ENCODE results near the gene P2RY13. TPM values are rescaled to one million over a fixed set of nuclear protein-coding genes. Genes with fewer than 3 reads are reported as not detected.
A peak's percentile ranks its signal among the peaks of the same experiment; 100 is the strongest.

P2RY13 gene
- total and polyA plus RNA-seq, 2 of the 4 experiments (the other 2 are of a cell fraction): not detected

DNA sequence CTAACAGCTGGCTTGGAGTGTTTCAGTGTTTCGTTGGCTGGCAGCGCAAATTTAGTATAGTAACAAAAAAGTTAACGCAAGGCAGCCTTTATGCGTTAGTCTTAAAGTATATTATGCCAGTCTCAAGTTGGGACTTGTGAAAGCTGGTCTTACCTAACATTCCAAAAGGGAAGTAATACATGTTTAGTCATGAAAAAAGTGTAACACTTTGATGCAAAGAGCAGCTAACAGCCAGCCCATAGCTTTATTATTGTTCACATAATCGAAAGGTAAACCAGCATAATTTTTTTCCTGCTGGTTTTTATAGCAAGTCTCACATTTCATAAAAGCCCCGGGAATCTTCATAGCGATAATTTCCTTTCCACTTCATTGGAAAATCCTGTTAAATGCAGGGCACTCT is 10.4 kb downstream of the P2RY13 start:
- Histone ChIP-seq H3K23ac (ENCODE audit: low read depth, low read length) (no peak overlapping the region), H3K4me3 (ENCODE audit: insufficient read depth, low read depth, low read length) (no peak overlapping the region), H4K91ac (ENCODE audit: insufficient read depth, low read depth, low read length) (peak overlapping the region; percentile 66; the same call in 1 of the 2 replicates), H3K36me3 (ENCODE audit: control insufficient read depth, insufficient read depth, low read length) (no peaks in the 10 kb centered on the region), H3K14ac (replicated peaks; ENCODE audit: low read depth, low read length) (peak overlapping the region; percentile 59), H3K79me1 (ENCODE audit: low read depth in 1 of 2, low read length in 2 of 2) (no peaks in the 10 kb centered on the region), H2BK120ac (ENCODE audit: low read depth, low read length) (0 out of 2 replicates have a peak overlapping the region, but pooled peaks have one; percentile 18), H3K4ac (ENCODE audit: low read depth, low read length) (peak overlapping the region; percentile 55), H3K9ac (ENCODE audit: low read depth, low read length) (no peak overlapping the region), H2BK15ac (ENCODE audit: low read depth, low read length) (peak overlapping the region; percentile 79; the same call in 1 of the 3 replicates), H4K20me1 (ENCODE audit: insufficient read depth, low read length) (no peaks in the 10 kb centered on the region), H3K9me3 (ENCODE audit: control insufficient read depth, insufficient read depth, low read length) (peaks cover 5% of the 10 kb centered on the region), H3K27me3 (ENCODE audit: control insufficient read depth, insufficient read depth, low read length) (no peaks in the 10 kb centered on the region), H2BK5ac (ENCODE audit: low read depth, low read length, poor library complexity, severe bottlenecking) (peak overlapping the region; percentile 77), H3K4me1 (ENCODE audit: control insufficient read depth, insufficient read depth, low read length) (peaks cover 14% of the 10 kb centered on the region), H3K56ac (ENCODE audit: extremely low read depth, insufficient read depth, low read length) (no peak overlapping the region; the same call in 1 of the 2 replicates), H3K9me1 (ENCODE audit: insufficient read depth, low read length) (peaks cover 6% of the 10 kb centered on the region; the same call in 1 of the 2 replicates), H3K4me2 (ENCODE audit: low read depth, low read length) (no peak overlapping the region), H2AK9ac (replicated peaks; ENCODE audit: low read depth, low read length, poor library complexity) (no peak overlapping the region), H2BK20ac (ENCODE audit: low read depth, low read length) (peak overlapping the region; percentile 26; the same call in 1 of the 2 replicates), H4K5ac (ENCODE audit: low read depth, low read length) (peak overlapping the region; percentile 95), H2AK5ac (ENCODE audit: low read depth, low read length) (peak overlapping the region; percentile 60), H2AFZ (replicated peaks; ENCODE audit: low read length, poor library complexity) (no peak overlapping the region), H4K8ac (ENCODE audit: low read depth in 2 of 2, low read length in 2 of 2) (peak overlapping the region in 1 of 2 experiments; percentile 31; a peak in 1 of 4 replicates), H3K18ac (ENCODE audit: low read depth, low read length) (peak overlapping the region; percentile 50), H3K27ac (ENCODE audit: insufficient read depth, low read length) (peak overlapping the region; percentile 75; the same call in 1 of the 2 replicates)
- intact Hi-C loops (cut with micrococcal nuclease) (no loop called here), dilution Hi-C loops (cut with HindIII; ENCODE audit: low sequenced_read_pairs, unreplicated experiment) (no loop called here), in situ Hi-C loops (cut with MboI; ENCODE audit: low sequenced_read_pairs) (no loop called here)
- BruUV-seq (replicated peaks): no TSS peak
- CTCF ChIA-PET: interaction anchor here (0.6 to 1.1 kb wide), 3 partner anchors 9 to 21 kb away, joined by 3 to 4 read pairs (median 4); no protein-coding TSS in a partner anchor
- TF ChIP-seq, protein P1, sequence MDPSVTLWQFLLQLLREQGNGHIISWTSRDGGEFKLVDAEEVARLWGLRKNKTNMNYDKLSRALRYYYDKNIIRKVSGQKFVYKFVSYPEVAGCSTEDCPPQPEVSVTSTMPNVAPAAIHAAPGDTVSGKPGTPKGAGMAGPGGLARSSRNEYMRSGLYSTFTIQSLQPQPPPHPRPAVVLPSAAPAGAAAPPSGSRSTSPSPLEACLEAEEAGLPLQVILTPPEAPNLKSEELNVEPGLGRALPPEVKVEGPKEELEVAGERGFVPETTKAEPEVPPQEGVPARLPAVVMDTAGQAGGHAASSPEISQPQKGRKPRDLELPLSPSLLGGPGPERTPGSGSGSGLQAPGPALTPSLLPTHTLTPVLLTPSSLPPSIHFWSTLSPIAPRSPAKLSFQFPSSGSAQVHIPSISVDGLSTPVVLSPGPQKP (IDR thresholded peaks at IDR 0.05; ENCODE audit: borderline replicate concordance, low read depth, low read length): no peak
- TF ChIP-seq, protein P2, sequence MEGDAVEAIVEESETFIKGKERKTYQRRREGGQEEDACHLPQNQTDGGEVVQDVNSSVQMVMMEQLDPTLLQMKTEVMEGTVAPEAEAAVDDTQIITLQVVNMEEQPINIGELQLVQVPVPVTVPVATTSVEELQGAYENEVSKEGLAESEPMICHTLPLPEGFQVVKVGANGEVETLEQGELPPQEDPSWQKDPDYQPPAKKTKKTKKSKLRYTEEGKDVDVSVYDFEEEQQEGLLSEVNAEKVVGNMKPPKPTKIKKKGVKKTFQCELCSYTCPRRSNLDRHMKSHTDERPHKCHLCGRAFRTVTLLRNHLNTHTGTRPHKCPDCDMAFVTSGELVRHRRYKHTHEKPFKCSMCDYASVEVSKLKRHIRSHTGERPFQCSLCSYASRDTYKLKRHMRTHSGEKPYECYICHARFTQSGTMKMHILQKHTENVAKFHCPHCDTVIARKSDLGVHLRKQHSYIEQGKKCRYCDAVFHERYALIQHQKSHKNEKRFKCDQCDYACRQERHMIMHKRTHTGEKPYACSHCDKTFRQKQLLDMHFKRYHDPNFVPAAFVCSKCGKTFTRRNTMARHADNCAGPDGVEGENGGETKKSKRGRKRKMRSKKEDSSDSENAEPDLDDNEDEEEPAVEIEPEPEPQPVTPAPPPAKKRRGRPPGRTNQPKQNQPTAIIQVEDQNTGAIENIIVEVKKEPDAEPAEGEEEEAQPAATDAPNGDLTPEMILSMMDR (conservative IDR thresholded peaks at IDR 0.05; ENCODE audit: low read depth, low read length): no peak
- TF ChIP-seq SMC3 (IDR thresholded peaks at IDR 0.05; ENCODE audit: low read depth, low read length) (no peak), CHD1 (IDR thresholded peaks at IDR 0.05; ENCODE audit: low read depth, low read length) (no peak), FOS (IDR thresholded peaks at IDR 0.05; ENCODE audit: low read depth, low read length) (no peak), RFX5 (IDR thresholded peaks at IDR 0.05; ENCODE audit: low read depth, low read length) (no peak), CEBPB (IDR thresholded peaks at IDR 0.05; ENCODE audit: low read depth, low read length) (no peak), MAFK (IDR thresholded peaks at IDR 0.05; ENCODE audit: low read depth, low read length) (no peak), RCOR1 (IDR thresholded peaks at IDR 0.05; ENCODE audit: insufficient replicate concordance, low read length) (no peak), BHLHE40 (IDR thresholded peaks at IDR 0.05; ENCODE audit: low read depth, low read length) (no peak)
- TF ChIP-seq, protein P3, sequence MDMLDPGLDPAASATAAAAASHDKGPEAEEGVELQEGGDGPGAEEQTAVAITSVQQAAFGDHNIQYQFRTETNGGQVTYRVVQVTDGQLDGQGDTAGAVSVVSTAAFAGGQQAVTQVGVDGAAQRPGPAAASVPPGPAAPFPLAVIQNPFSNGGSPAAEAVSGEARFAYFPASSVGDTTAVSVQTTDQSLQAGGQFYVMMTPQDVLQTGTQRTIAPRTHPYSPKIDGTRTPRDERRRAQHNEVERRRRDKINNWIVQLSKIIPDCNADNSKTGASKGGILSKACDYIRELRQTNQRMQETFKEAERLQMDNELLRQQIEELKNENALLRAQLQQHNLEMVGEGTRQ (IDR thresholded peaks at IDR 0.05; ENCODE audit: low read depth, low read length): no peak
- DNase-seq (no peak), ATAC-seq (ENCODE audit: low read depth) (no peak)
- no CpG with 5 or more reads among the region's 7 CpGs for whole genome bisulfite sequencing, 2 experiments (ENCODE audit: extremely low coverage in 2 of 2, insufficient read length in 1 of 2)
- POLR2A ChIA-PET (ENCODE audit: unreplicated experiment): no interaction called here

Data from IMR-90 (cell line).